A673 (cell line): ENCODE data around the gene CHRM2. TPM values are rescaled to one million over a fixed set of nuclear protein-coding genes. Genes with fewer than 3 reads are reported as not detected.
A peak's percentile ranks its signal among the peaks of the same experiment; 100 is the strongest.

Experiments
- BruUV-seq: library from RNA; stranded (reverse); fragments of 400-500 nt; replicated peaks from 2 replicates; lab custom pipeline; 2021; lab: Mats Ljungman, UMichigan
- CTCF ChIA-PET: fragments of 300-600 bp; sonication (Branson Sonifier 250); formaldehyde crosslinking; loops from one replicate; lab custom pipeline; 2022; ENCODE audit warnings: antibody characterized with exemption; lab: Charles Lee
- POLR2A ChIA-PET: fragments of 300-600 bp; sonication (Branson Sonifier 250); formaldehyde crosslinking; loops from one replicate; lab custom pipeline; 2022; ENCODE audit warnings: antibody characterized with exemption; ENCODE audit not compliant: low non-redundant PET; lab: Charles Lee
- DNase-seq: peaks from one replicate; pipeline ENCODE4 v3.0.0-alpha.2; 2015; ENCODE audit warnings: low spot score
- H3K27ac ChIP-seq: fragments of 200-600 bp; sonication (generic); 2 replicates; pipeline ENCODE4 v1.5.1; 2016; ENCODE audit warnings: mixed run types, low read depth, mild to moderate bottlenecking, mixed read lengths, antibody characterized with exemption, low read length; ENCODE audit not compliant: poor library complexity, severe bottlenecking
- H3K27me3 ChIP-seq: fragments of 200-600 bp; sonication (generic); replicated peaks from 2 replicates; pipeline ENCODE4 v1.6.1; 2017; ENCODE audit warnings: mixed run types, low read depth, mild to moderate bottlenecking, mixed read lengths, antibody characterized with exemption, low read length; ENCODE audit not compliant: insufficient read depth, poor library complexity
- H3K36me3 ChIP-seq: fragments of 200-600 bp; sonication (generic); 2 replicates; pipeline ENCODE4 v1.6.1; 2016; ENCODE audit warnings: mixed run types, mild to moderate bottlenecking, mixed read lengths, antibody characterized with exemption, low read length; ENCODE audit not compliant: insufficient read depth, poor library complexity, severe bottlenecking
- H3K4me1 ChIP-seq: fragments of 200-600 bp; sonication (generic); 2 replicates; pipeline ENCODE4 v1.6.1; 2017; ENCODE audit warnings: mixed run types, mild to moderate bottlenecking, mixed read lengths, antibody characterized with exemption, low read length; ENCODE audit not compliant: insufficient read depth, poor library complexity, severe bottlenecking
- H3K4me3 ChIP-seq: fragments of 200-600 bp; sonication (generic); 2 replicates; pipeline ENCODE4 v1.5.1; 2016; ENCODE audit warnings: low read depth, mixed run types, mild to moderate bottlenecking, mixed read lengths, low read length; ENCODE audit not compliant: poor library complexity, severe bottlenecking
- H3K9me3 ChIP-seq: fragments of 200-600 bp; sonication (generic); 2 replicates; pipeline ENCODE4 v1.6.1; 2016; ENCODE audit warnings: mixed run types, low read depth, mild to moderate bottlenecking, mixed read lengths, antibody characterized with exemption, low read length; ENCODE audit not compliant: poor library complexity, severe bottlenecking
- EZH2 ChIP-seq: fragments of 200-600 bp; sonication (generic); IDR thresholded peaks from 2 replicates; pipeline ENCODE4 v1.6.1; 2017; ENCODE audit warnings: borderline replicate concordance, low read depth, mild to moderate bottlenecking, mixed read lengths, antibody characterized with exemption, low read length; ENCODE audit not compliant: poor library complexity, severe bottlenecking
- intact Hi-C: fragments of 100-400 bp; cut with micrococcal nuclease; formaldehyde crosslinking; loops from one replicate; pipeline ENCODE4 v1.10.0; 2022; ENCODE audit not compliant: unreplicated experiment
- total RNA-seq: library from RNA; stranded (reverse); gene quantifications from 2 replicates; pipeline ENCODE4 v1.2.3, GENCODE V29; 2021
- TF ChIP-seq, protein P1 (sequence below): fragments of 300-800, 200-600 bp; sonication (generic); conservative IDR thresholded peaks from 2 replicates; pipeline ENCODE4 v1.5.1; 2017; ENCODE audit warnings: low read depth, mild to moderate bottlenecking, antibody characterized with exemption, low read length, moderate library complexity, mixed read lengths

CHRM2 gene
- total RNA-seq, 1 experiment from 2014 or later = 4.6 TPM

- BruUV-seq = no TSS peak
- H3K4me3 ChIP-seq = peak overlapping the region; percentile 52
- no peak for TF ChIP-seq EZH2
- TF ChIP-seq, protein P1, sequence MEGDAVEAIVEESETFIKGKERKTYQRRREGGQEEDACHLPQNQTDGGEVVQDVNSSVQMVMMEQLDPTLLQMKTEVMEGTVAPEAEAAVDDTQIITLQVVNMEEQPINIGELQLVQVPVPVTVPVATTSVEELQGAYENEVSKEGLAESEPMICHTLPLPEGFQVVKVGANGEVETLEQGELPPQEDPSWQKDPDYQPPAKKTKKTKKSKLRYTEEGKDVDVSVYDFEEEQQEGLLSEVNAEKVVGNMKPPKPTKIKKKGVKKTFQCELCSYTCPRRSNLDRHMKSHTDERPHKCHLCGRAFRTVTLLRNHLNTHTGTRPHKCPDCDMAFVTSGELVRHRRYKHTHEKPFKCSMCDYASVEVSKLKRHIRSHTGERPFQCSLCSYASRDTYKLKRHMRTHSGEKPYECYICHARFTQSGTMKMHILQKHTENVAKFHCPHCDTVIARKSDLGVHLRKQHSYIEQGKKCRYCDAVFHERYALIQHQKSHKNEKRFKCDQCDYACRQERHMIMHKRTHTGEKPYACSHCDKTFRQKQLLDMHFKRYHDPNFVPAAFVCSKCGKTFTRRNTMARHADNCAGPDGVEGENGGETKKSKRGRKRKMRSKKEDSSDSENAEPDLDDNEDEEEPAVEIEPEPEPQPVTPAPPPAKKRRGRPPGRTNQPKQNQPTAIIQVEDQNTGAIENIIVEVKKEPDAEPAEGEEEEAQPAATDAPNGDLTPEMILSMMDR = no peak
- DNase-seq = peak; percentile 33
- intact Hi-C loops = no loop called here
- peaks cover 14% of the 10 kb centered on the region for H3K4me1 ChIP-seq
- ChIA-PET POLR2A (interaction anchor here (0.7 kb wide), 1 partner anchor 691 kb away, joined by 19 read pairs; no protein-coding TSS in a partner anchor), CTCF (interaction anchor here (0.6 kb wide), 1 partner anchor 231 kb away, joined by 3 read pairs; no protein-coding TSS in a partner anchor)
- no peaks in the 10 kb centered on the region for H3K36me3 ChIP-seq
- no peaks in the 10 kb centered on the region for H3K9me3 ChIP-seq
- H3K27ac ChIP-seq = no peak overlapping the region
- peaks cover 24% of the 10 kb centered on the region for H3K27me3 ChIP-seq
These were observed 829 bp downstream of the CHRM2 start for GRCh38 chr7:136869001-136869961.

- Histone ChIP-seq H3K27ac (no peak overlapping the region), H3K9me3 (no peaks in the 10 kb centered on the region), H3K4me3 (peak overlapping the region; percentile 52), H3K27me3 (peaks cover 24% of the 10 kb centered on the region), H3K4me1 (peaks cover 14% of the 10 kb centered on the region), H3K36me3 (no peaks in the 10 kb centered on the region)
- BruUV-seq = no TSS peak
- peak; percentile 26 for DNase-seq
- intact Hi-C loops = loop anchor here (5.0 to 10.0 kb wide), 4 partner anchors 463 to 1068 kb away; no protein-coding TSS in a partner anchor
- TF ChIP-seq, protein P1 = no peak
- no peak for TF ChIP-seq EZH2
- ChIA-PET CTCF (no interaction called here), POLR2A (no interaction called here)
These were observed 1.8 kb downstream of the CHRM2 start for GRCh38 chr7:136869991-136870865.

- ChIA-PET CTCF (no interaction called here), POLR2A (no interaction called here)
- BruUV-seq = no TSS peak
- peak overlapping the region; percentile 52 for H3K4me3 ChIP-seq
- H3K27me3 ChIP-seq = peaks cover 24% of the 10 kb centered on the region
- H3K4me1 ChIP-seq = peaks cover 14% of the 10 kb centered on the region
- no peaks in the 10 kb centered on the region for H3K36me3 ChIP-seq
- H3K27ac ChIP-seq = no peak overlapping the region
- intact Hi-C loops = loop anchor here (1.0 to 10.0 kb wide), 5 partner anchors 38 to 1069 kb away; no protein-coding TSS in a partner anchor
- TF ChIP-seq, protein P1 = no peak
- TF ChIP-seq EZH2 = no peak
- peak; percentile 21 for DNase-seq
- no peaks in the 10 kb centered on the region for H3K9me3 ChIP-seq
These were observed 2.5 kb downstream of the CHRM2 start for GRCh38 chr7:136870866-136871487.
